ENCODE measurements around the gene ARHGAP10.

DNA sequence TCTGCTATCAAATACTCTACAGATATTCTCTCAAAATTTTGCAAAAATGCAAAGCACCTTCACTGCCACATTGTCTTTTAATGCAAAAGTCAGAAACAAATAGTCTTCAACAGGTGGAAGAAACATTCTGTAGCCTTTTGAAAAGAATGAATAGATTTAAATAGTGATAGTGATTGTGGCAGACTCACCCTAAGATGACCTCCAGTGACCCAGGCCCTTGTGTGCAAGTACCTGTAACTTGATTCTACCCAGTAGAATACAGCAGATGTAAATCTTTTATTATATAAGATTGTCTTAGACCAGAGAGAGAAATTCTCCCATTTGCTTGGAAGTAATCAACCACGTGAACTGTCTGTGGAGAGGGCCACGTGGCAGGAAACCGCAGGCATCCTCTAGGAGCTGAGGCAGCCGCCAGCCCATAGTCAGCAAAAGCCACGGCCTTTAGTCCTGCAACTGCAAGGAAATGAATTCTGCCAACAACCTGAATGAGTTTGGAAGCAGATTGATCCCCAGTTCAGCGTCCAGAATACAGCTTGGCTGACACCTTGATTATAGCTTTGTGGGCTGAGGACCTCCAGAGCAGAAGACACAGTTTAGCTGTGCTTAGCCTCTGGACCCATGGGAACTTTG is 272.5 kb downstream of the ARHGAP10 start:
- TF ChIP-seq, protein P1, sequence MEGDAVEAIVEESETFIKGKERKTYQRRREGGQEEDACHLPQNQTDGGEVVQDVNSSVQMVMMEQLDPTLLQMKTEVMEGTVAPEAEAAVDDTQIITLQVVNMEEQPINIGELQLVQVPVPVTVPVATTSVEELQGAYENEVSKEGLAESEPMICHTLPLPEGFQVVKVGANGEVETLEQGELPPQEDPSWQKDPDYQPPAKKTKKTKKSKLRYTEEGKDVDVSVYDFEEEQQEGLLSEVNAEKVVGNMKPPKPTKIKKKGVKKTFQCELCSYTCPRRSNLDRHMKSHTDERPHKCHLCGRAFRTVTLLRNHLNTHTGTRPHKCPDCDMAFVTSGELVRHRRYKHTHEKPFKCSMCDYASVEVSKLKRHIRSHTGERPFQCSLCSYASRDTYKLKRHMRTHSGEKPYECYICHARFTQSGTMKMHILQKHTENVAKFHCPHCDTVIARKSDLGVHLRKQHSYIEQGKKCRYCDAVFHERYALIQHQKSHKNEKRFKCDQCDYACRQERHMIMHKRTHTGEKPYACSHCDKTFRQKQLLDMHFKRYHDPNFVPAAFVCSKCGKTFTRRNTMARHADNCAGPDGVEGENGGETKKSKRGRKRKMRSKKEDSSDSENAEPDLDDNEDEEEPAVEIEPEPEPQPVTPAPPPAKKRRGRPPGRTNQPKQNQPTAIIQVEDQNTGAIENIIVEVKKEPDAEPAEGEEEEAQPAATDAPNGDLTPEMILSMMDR (IDR thresholded peaks at IDR 0.05; ENCODE audit: borderline replicate concordance, extremely low read depth, low read length, poor library complexity, severe bottlenecking), result no peak
- TF ChIP-seq EZH2 (IDR thresholded peaks at IDR 0.05; ENCODE audit: borderline replicate concordance, low read depth, low read length, severe bottlenecking), result no peak

Data from DND-41 (cell line).